ENCODE data around the gene CYP1A2.

CYP1A2 gene

GRCh38 chr15:74790080-74790916 is 41.7 kb downstream of the CYP1A2 start (continued):
- TF ChIP-seq ZNF18 (tag by site-specific recombination; IDR thresholded peaks at IDR 0.05): no peak
- no peak for TF ChIP-seq YY2 (tag by site-specific recombination; IDR thresholded peaks at IDR 0.05)
- TF ChIP-seq ZNF561 (tag by site-specific recombination; IDR thresholded peaks at IDR 0.05; ENCODE audit: borderline replicate concordance): no peak
- 0 out of 2 replicates have a peak, but pooled peaks have one; percentile 26 for TF ChIP-seq ZSCAN23 (tag by site-specific recombination; IDR thresholded peaks at IDR 0.05)
- no peak for TF ChIP-seq ZNF544 (tag by site-specific recombination; IDR thresholded peaks at IDR 0.05)
- TF ChIP-seq ZNF692 (tag by site-specific recombination; IDR thresholded peaks at IDR 0.05): peak; percentile 66
- TF ChIP-seq ZNF10 (tag by site-specific recombination; IDR thresholded peaks at IDR 0.05): no peak
- TF ChIP-seq PBX3 (CRISPR knock-in tag; IDR thresholded peaks at IDR 0.05): no peak
- TF ChIP-seq OVOL3 (tag by site-specific recombination; IDR thresholded peaks at IDR 0.05): no peak
- peak; percentile 56; the same call in 1 of the 2 replicates for TF ChIP-seq PRDM10 (tag by site-specific recombination; IDR thresholded peaks at IDR 0.05)
- peak; percentile 85 for TF ChIP-seq ZBTB8A (tag by site-specific recombination; IDR thresholded peaks at IDR 0.05)
- TF ChIP-seq FEZF1 (tag by site-specific recombination; IDR thresholded peaks at IDR 0.05): no peak
- TF ChIP-seq ZBTB10 (tag by site-specific recombination; IDR thresholded peaks at IDR 0.05): peak; percentile 72; the same call in 1 of the 2 replicates
- peak; percentile 90 for TF ChIP-seq ZBTB48 (tag by site-specific recombination; IDR thresholded peaks at IDR 0.05)
- no peak for TF ChIP-seq ZNF138 (tag by site-specific recombination; IDR thresholded peaks at IDR 0.05; ENCODE audit: borderline replicate concordance)
- TF ChIP-seq ZNF654 (tag by site-specific recombination; IDR thresholded peaks at IDR 0.05; ENCODE audit: low read depth): no peak
- no peak for TF ChIP-seq ZNF398 (tag by site-specific recombination; IDR thresholded peaks at IDR 0.05)
- no peak for TF ChIP-seq KLF10 (tag by site-specific recombination; IDR thresholded peaks at IDR 0.05)
- TF ChIP-seq ZNF121 (tag by site-specific recombination; IDR thresholded peaks at IDR 0.05): no peak
- no peak for TF ChIP-seq ZNF140 (tag by site-specific recombination; IDR thresholded peaks at IDR 0.05)
- 0 out of 2 replicates have a peak, but pooled peaks have one; percentile 76 for TF ChIP-seq KLF17 (tag by site-specific recombination; IDR thresholded peaks at IDR 0.05)
- peak; percentile 96 for TF ChIP-seq ZBTB20 (tag by site-specific recombination; IDR thresholded peaks at IDR 0.05)
- peak; percentile 78 for TF ChIP-seq GLIS1 (tag by site-specific recombination; IDR thresholded peaks at IDR 0.05)
- no peak for TF ChIP-seq KLF7 (tag by site-specific recombination; IDR thresholded peaks at IDR 0.05; ENCODE audit: borderline replicate concordance)

Data from HEK293 (cell line).